T-helper 17 cell (primary cell): ENCODE data around the gene C1QTNF7. TPM values are rescaled to one million over a fixed set of nuclear protein-coding genes. Genes with fewer than 3 reads are reported as not detected.

Experiments used
- ATAC-seq: fragments of 150-1000 bp; cut with Tn5 transposase; 2 replicates; pipeline ENCODE4 v1.10.0; 2021; ENCODE audit warnings: mild to moderate bottlenecking, moderate library complexity
- DNase-seq, 3 donors: peaks; one replicate each; pipeline versions ENCODE4 v3.0.0 to v3.0.0-alpha.2; 2020 to 2021
- H3K9me3 ChIP-seq: one replicate; pipeline ENCODE4 v1.7.0; 2013; ENCODE audit warnings: low read length, mild to moderate bottlenecking; ENCODE audit not compliant: control insufficient read depth, poor library complexity, severe bottlenecking
- H3K27ac Mint-ChIP-seq: one replicate; pipeline ENCODE4 v1.8.0; 2022; ENCODE audit warnings: mild to moderate bottlenecking, moderate library complexity, mixed read lengths
- H3K27me3 Mint-ChIP-seq: one replicate; pipeline ENCODE4 v1.8.0; 2022; ENCODE audit warnings: mixed read lengths
- H3K36me3 Mint-ChIP-seq: one replicate; pipeline ENCODE4 v1.8.0; 2022; ENCODE audit warnings: low read depth, mixed read lengths
- H3K4me1 Mint-ChIP-seq: one replicate; pipeline ENCODE4 v1.8.0; 2022; ENCODE audit warnings: mild to moderate bottlenecking, mixed read lengths
- H3K4me3 Mint-ChIP-seq: one replicate; pipeline ENCODE4 v1.8.0; 2022; ENCODE audit warnings: mild to moderate bottlenecking, moderate library complexity, mixed read lengths
- total RNA-seq, 4 donors: library from RNA in 2 of 4; stranded (reverse) in 2 of 4; gene quantifications; one replicate each; pipeline ENCODE4 v1.2.3 and lab custom pipeline; 2022 to 2026

C1QTNF7 gene, protein sequence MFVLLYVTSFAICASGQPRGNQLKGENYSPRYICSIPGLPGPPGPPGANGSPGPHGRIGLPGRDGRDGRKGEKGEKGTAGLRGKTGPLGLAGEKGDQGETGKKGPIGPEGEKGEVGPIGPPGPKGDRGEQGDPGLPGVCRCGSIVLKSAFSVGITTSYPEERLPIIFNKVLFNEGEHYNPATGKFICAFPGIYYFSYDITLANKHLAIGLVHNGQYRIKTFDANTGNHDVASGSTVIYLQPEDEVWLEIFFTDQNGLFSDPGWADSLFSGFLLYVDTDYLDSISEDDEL
- not detected for total RNA-seq
- 0 to 0.12 reads per million in 2 donors for total RNA-seq (lab: John Stamatoyannopoulos, UW)

DNA sequence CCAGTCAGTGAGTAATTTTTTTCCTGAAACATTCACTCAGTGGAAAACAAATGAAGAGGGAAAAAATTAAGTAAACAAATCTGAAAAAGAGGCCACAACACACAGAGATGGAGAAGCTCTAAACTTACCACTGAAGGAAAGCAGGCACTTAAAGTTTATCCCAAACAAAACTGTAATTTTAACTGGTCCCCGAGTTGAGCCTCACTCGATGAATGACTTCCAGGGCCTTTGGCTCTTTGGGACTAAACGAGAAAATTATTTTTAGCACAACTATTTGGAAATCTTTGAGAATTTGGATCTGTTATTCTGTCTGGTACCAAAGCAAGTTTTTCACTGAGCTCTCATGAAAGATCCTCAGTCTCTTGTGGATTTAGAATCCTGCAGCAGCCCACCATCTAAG, at the start of gene C1QTNF7:
Gene C1QTNF7 (plus strand): TSS at position 333 of the 400 bp plus-strand sequence. CDS start 7,711 bp downstream, outside the sequence.
- peaks cover 5% of the 10 kb centered on the region for H3K4me1 Mint-ChIP-seq
- peaks cover 5% of the 10 kb centered on the region for H3K36me3 Mint-ChIP-seq
- no peak for DNase-seq
- H3K4me3 Mint-ChIP-seq: no peak within 1 kb of the TSS
- H3K9me3 ChIP-seq: no peaks in the 10 kb centered on the region
- ATAC-seq: no peak
- no peaks in the 10 kb centered on the region for H3K27me3 Mint-ChIP-seq
- H3K27ac Mint-ChIP-seq: no peak within 1 kb of the TSS

DNA sequence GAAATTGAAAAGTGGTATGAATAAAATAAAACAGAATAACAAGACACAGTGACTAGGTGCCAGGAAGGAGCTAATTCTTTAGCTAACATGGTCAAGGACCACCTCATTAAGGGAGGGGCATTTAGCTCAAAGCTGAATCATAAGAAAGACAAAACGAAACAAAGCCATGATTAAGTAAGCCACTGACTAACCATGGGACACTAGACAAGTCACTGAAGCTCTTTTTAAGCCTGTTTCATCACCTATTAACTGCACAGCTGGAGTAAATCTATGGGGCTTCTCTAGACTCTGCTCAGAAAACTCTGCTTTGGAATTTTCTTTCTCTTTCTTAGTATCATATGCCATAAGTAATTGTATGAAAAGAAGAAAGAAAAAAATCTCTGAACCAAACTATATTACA, 49.8 kb upstream of the C1QTNF7 start:
- ATAC-seq (no peak), DNase-seq (no peak)
- Mint-ChIP-seq H3K27ac (no peak overlapping the region), H3K36me3 (no peaks in the 10 kb centered on the region), H3K4me3 (no peak overlapping the region), H3K4me1 (peaks cover 6% of the 10 kb centered on the region), H3K27me3 (peaks cover 6% of the 10 kb centered on the region)
- no peaks in the 10 kb centered on the region for H3K9me3 ChIP-seq

DNA sequence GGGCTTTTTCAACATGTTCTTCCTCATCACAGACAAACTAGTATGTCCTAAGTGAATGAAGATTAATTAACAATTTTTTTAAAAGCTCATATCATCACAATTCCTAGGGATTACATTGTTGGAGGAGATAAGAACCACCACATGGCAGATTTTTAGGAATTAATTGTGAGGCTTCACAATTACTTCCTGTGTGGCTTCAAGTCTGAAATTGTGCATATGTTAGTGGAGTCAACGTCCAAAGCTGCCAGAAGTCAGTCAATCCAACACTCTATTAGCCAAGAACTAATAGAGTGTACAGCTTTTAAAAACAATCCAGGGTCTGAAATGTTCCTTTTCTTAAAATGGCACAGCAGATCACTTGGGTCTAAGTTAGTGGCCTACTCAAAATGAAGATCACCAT, 49.3 kb upstream of the C1QTNF7 start:
- Mint-ChIP-seq H3K27me3 (peaks cover 6% of the 10 kb centered on the region), H3K27ac (no peak overlapping the region), H3K36me3 (no peaks in the 10 kb centered on the region), H3K4me1 (peaks cover 6% of the 10 kb centered on the region), H3K4me3 (no peak overlapping the region)
- ATAC-seq: no peak
- DNase-seq: no peak
- H3K9me3 ChIP-seq: no peaks in the 10 kb centered on the region

- no peaks in the 10 kb centered on the region for H3K36me3 Mint-ChIP-seq
- ATAC-seq: no peak
- no peaks in the 10 kb centered on the region for H3K4me1 Mint-ChIP-seq
- H3K27me3 Mint-ChIP-seq: no peaks in the 10 kb centered on the region
- no peak overlapping the region for H3K4me3 Mint-ChIP-seq
- DNase-seq: no peak
- H3K27ac Mint-ChIP-seq: no peak overlapping the region
- H3K9me3 ChIP-seq: no peaks in the 10 kb centered on the region
These were observed 46.0 kb upstream of the C1QTNF7 start for GRCh38 chr4:15381806-15382338.

DNA sequence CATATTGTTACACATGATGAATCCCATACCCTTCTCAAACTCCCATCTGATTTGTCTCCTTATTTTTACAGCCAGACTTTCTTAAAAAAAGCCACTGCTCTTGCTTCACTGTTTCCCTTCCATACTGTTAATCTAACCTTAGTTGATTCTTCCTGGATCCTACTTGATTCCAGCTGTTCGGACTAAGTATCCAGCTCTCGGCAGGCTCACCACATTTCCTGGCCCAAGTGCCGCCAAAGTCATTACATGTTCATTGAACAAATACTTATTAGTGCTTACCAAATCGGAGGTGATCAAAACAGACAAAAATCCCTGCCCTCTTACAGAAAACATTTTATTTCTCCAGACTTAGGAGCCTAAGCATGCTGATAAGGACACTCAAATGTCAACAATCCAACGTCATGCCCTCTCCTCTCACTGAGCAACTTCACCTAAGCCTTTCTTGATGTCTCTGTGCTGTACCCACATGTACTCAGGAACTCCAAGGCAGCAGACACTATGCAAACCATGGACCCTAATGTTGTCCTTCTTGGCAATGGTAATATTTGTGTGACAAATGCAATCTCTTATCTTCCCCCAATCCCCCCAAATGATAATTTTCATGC, 45.1 kb upstream of the C1QTNF7 start:
- no peak overlapping the region for H3K4me3 Mint-ChIP-seq
- H3K27me3 Mint-ChIP-seq: no peaks in the 10 kb centered on the region
- DNase-seq (no peak), ATAC-seq (no peak)
- H3K27ac Mint-ChIP-seq: no peak overlapping the region
- H3K9me3 ChIP-seq: no peaks in the 10 kb centered on the region
- no peaks in the 10 kb centered on the region for H3K4me1 Mint-ChIP-seq
- H3K36me3 Mint-ChIP-seq: no peaks in the 10 kb centered on the region

GRCh38 chr4:15385515-15385914, 42.3 kb upstream of the C1QTNF7 start:
- no peaks in the 10 kb centered on the region for H3K4me1 Mint-ChIP-seq
- no peaks in the 10 kb centered on the region for H3K27me3 Mint-ChIP-seq
- DNase-seq (no peak), ATAC-seq (no peak)
- H3K36me3 Mint-ChIP-seq: no peaks in the 10 kb centered on the region
- H3K4me3 Mint-ChIP-seq: no peak overlapping the region
- H3K27ac Mint-ChIP-seq: no peak overlapping the region
- no peaks in the 10 kb centered on the region for H3K9me3 ChIP-seq

DNA sequence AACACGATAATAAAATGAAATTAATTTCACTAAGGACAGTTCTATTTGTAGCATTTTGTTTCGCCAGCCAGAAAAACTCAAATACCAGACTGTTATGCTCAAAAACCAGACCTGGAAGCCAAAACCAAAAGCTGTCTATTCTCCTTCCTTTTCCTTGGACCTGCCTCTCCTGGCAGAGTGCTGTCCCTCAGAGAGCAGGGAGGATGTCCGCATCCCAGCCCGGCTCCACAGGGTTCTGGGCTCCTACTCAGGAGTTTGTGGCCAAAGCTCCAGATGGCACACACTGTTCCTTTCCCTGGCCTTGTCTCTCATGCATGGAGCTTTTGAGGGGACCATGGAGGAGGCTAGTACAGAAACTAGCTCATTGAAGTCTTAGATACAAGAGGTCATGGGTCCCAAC, 41.9 kb upstream of the C1QTNF7 start:
- no peaks in the 10 kb centered on the region for H3K27me3 Mint-ChIP-seq
- ATAC-seq (no peak), DNase-seq (no peak)
- no peak overlapping the region for H3K4me3 Mint-ChIP-seq
- no peaks in the 10 kb centered on the region for H3K9me3 ChIP-seq
- H3K27ac Mint-ChIP-seq: no peak overlapping the region
- no peaks in the 10 kb centered on the region for H3K4me1 Mint-ChIP-seq
- H3K36me3 Mint-ChIP-seq: no peaks in the 10 kb centered on the region

GRCh38 chr4:15390494-15390893, 37.3 kb upstream of the C1QTNF7 start:
- no peak overlapping the region for H3K4me3 Mint-ChIP-seq
- no peaks in the 10 kb centered on the region for H3K4me1 Mint-ChIP-seq
- DNase-seq: no peak
- H3K27ac Mint-ChIP-seq: no peak overlapping the region
- no peaks in the 10 kb centered on the region for H3K9me3 ChIP-seq
- ATAC-seq: no peak
- H3K36me3 Mint-ChIP-seq: peaks cover 2% of the 10 kb centered on the region
- peaks cover 6% of the 10 kb centered on the region for H3K27me3 Mint-ChIP-seq

DNA sequence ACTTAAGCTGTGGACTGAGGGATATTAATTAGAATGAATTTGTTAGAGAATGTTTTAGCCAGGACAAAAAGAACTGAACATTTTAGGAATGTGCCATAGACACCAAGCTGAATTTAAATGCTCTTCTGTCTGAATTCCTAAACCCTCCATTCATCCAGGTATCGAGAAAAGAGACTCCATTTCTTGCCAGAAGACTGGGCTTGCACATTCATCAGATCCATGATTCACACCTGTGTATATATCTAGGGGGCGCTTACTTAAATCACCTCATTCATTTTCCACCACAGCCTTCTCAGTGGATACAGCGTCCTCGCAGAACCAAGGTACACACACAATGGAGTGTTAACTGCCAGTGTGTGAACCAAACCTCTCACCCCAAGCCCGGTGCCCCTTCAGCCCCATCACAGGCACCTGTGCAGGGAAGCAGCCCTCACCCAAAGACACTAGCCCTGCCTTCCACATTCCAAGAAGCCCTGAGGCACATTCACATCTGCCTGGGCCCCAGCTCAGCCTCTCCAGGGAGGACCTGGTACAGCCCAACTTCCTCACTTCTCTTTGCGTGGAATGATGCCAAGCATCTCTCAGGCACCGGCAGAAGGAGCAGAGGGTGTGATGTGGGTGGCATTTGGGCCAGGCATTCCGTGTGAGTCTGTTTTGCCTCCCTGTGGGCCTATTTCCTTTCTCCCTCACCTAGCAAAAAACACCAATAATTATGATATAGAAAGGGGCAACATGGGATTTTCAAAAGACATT, 35.6 kb upstream of the C1QTNF7 start:
- peaks cover 2% of the 10 kb centered on the region for H3K36me3 Mint-ChIP-seq
- DNase-seq (no peak), ATAC-seq (no peak)
- H3K27ac Mint-ChIP-seq: no peak overlapping the region
- peaks cover 6% of the 10 kb centered on the region for H3K27me3 Mint-ChIP-seq
- H3K4me1 Mint-ChIP-seq: peaks cover 4% of the 10 kb centered on the region
- H3K4me3 Mint-ChIP-seq: no peak overlapping the region
- no peaks in the 10 kb centered on the region for H3K9me3 ChIP-seq

DNA sequence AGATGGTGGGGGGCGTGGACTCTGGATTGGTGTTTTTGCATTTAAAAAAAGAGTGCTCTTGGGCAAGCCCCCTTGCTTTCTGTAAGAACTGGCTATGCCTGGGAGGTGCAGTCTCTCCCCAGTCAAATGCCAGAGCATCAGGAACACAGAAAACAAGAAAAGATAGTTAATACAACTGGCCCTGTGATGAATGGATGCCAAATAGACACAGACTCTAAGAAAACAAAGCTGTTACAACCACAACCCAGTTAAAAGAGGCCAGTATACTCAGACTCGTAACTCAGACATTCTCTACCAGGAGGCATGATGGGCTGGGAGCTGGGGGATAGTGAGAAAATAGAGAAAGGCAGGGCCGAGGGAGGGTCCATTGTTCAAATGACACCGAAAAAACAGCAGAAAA, 32.5 kb upstream of the C1QTNF7 start:
- Mint-ChIP-seq H3K27ac (no peak overlapping the region), H3K4me1 (peaks cover 6% of the 10 kb centered on the region), H3K27me3 (peaks cover 6% of the 10 kb centered on the region), H3K4me3 (no peak overlapping the region), H3K36me3 (peaks cover 2% of the 10 kb centered on the region)
- no peaks in the 10 kb centered on the region for H3K9me3 ChIP-seq
- DNase-seq (no peak), ATAC-seq (no peak)

GRCh38 chr4:15396157-15396800, 31.6 kb upstream of the C1QTNF7 start:
- no peak overlapping the region for H3K27ac Mint-ChIP-seq
- no peak overlapping the region for H3K4me3 Mint-ChIP-seq
- ATAC-seq: peak; percentile 87

GRCh38 chr4:15398001-15398400, 29.8 kb upstream of the C1QTNF7 start:
- peaks cover 18% of the 10 kb centered on the region for H3K27me3 Mint-ChIP-seq
- no peak for DNase-seq

More at GRCh38 chr4:15396157-15396800, 31.6 kb upstream of the C1QTNF7 start:
- peak in 1 of 3 donors; percentile 36 for DNase-seq
- Mint-ChIP-seq H3K36me3 (peaks cover 6% of the 10 kb centered on the region), H3K27me3 (peaks cover 9% of the 10 kb centered on the region), H3K4me1 (peaks cover 15% of the 10 kb centered on the region)
- H3K9me3 ChIP-seq: no peaks in the 10 kb centered on the region

DNA sequence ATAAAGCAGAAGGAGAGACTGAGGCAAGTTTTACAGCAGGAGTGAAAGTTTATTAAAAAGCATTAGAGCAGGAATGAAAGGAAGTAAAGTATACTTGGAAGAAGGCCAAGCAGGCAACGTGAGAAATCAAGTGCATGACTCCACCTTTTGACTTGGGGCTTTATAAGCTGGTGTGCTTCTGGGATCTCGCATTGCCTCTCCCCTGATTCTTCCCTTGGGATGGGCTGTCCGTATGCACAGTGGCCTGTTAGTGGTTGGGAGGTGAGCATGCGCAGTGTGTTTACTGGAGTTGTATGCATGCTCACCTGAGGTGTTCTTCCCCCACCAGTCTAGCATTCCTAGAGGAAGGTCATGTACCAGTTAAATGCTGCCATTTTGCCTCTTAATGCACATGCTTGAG, 29.1 kb upstream of the C1QTNF7 start:
- no peak for DNase-seq
- Mint-ChIP-seq H3K36me3 (peaks cover 7% of the 10 kb centered on the region), H3K27ac (no peak overlapping the region), H3K4me1 (peaks cover 28% of the 10 kb centered on the region), H3K27me3 (peaks cover 23% of the 10 kb centered on the region), H3K4me3 (no peak overlapping the region)
- H3K9me3 ChIP-seq: no peaks in the 10 kb centered on the region
- ATAC-seq: no peak

More at GRCh38 chr4:15398001-15398400, 29.8 kb upstream of the C1QTNF7 start:
- Mint-ChIP-seq H3K36me3 (peaks cover 7% of the 10 kb centered on the region), H3K4me1 (peaks cover 24% of the 10 kb centered on the region), H3K4me3 (no peak overlapping the region), H3K27ac (no peak overlapping the region)
- H3K9me3 ChIP-seq: no peaks in the 10 kb centered on the region
- ATAC-seq: no peak
